ENCODE measurements around the gene NCBP2. TPM values are rescaled to one million over a fixed set of nuclear protein-coding genes. Genes with fewer than 3 reads are reported as not detected.
A peak's percentile ranks its signal among the peaks of the same experiment; 100 is the strongest.

The NCBP2 gene
- total RNA-seq, 1 donor from 2014 or later = 55.1 TPM

GRCh38 chr3:196942915-196943277 lies 568 bp upstream of the NCBP2 start:
- Histone ChIP-seq H3K36me3 (peaks cover 23% of the 10 kb centered on the region), H3K27me3 (ENCODE audit: low read depth) (no peaks in the 10 kb centered on the region), H3K4me1 (peaks cover 26% of the 10 kb centered on the region), H3K27ac (peak overlapping the region; percentile 98), H3K4me3 (peak overlapping the region; percentile 98), H3K9me3 (no peaks in the 10 kb centered on the region)
- intact Hi-C loops (cut with DNase I) = no loop called here
- DNase-seq (no peak), ATAC-seq (peak; percentile 14 to 29)
- no peak for TF ChIP-seq CTCF (IDR thresholded peaks at IDR 0.05)

GRCh38 chr3:196941729-196942225 lies 551 bp downstream of the NCBP2 start:
- Histone ChIP-seq H3K4me1 (peaks cover 26% of the 10 kb centered on the region), H3K27me3 (ENCODE audit: low read depth) (no peaks in the 10 kb centered on the region), H3K36me3 (peaks cover 35% of the 10 kb centered on the region), H3K27ac (peak overlapping the region; percentile 98), H3K4me3 (peak overlapping the region; percentile 98), H3K9me3 (no peaks in the 10 kb centered on the region)
- intact Hi-C loops (cut with DNase I) = no loop called here
- peak; percentile 71 for DNase-seq
- no peak for TF ChIP-seq CTCF (IDR thresholded peaks at IDR 0.05)
- ATAC-seq = peak; percentile 67 to 71

GRCh38 chr3:196938576-196938975 lies 3.8 kb downstream of the NCBP2 start:
- Histone ChIP-seq H3K9me3 (no peaks in the 10 kb centered on the region), H3K4me3 (no peak overlapping the region), H3K36me3 (peaks cover 67% of the 10 kb centered on the region), H3K27me3 (ENCODE audit: low read depth) (no peaks in the 10 kb centered on the region), H3K4me1 (peaks cover 22% of the 10 kb centered on the region), H3K27ac (no peak overlapping the region)
- DNase-seq (no peak), ATAC-seq (no peak)
- intact Hi-C loops (cut with DNase I) = no loop called here
- no peak for TF ChIP-seq CTCF (IDR thresholded peaks at IDR 0.05)

GRCh38 chr3:196938124-196938523 lies 4.2 kb downstream of the NCBP2 start:
- Histone ChIP-seq H3K27me3 (ENCODE audit: low read depth) (no peaks in the 10 kb centered on the region), H3K27ac (no peak overlapping the region), H3K36me3 (peaks cover 71% of the 10 kb centered on the region), H3K9me3 (no peaks in the 10 kb centered on the region), H3K4me1 (peaks cover 18% of the 10 kb centered on the region), H3K4me3 (no peak overlapping the region)
- DNase-seq = no peak
- ATAC-seq = no peak
- no peak for TF ChIP-seq CTCF (IDR thresholded peaks at IDR 0.05)
- intact Hi-C loops (cut with DNase I) = no loop called here

- Histone ChIP-seq H3K4me1 (peaks cover 12% of the 10 kb centered on the region), H3K36me3 (peaks cover 88% of the 10 kb centered on the region), H3K9me3 (no peaks in the 10 kb centered on the region), H3K27me3 (ENCODE audit: low read depth) (no peaks in the 10 kb centered on the region), H3K27ac (no peak overlapping the region), H3K4me3 (no peak overlapping the region)
- no peak for ATAC-seq
- TF ChIP-seq CTCF (IDR thresholded peaks at IDR 0.05) = no peak
- no peak for DNase-seq
- intact Hi-C loops (cut with DNase I) = no loop called here
These were observed 6.0 kb downstream of the NCBP2 start for GRCh38 chr3:196936288-196936687.

- DNase-seq (no peak), ATAC-seq (no peak)
- no peaks in the 10 kb centered on the region for H3K4me1 ChIP-seq
- TF ChIP-seq CTCF (IDR thresholded peaks at IDR 0.05) = no peak
- no peak overlapping the region for H3K4me3 ChIP-seq
- H3K27ac ChIP-seq = no peak overlapping the region
- H3K9me3 ChIP-seq = no peaks in the 10 kb centered on the region
- intact Hi-C loops (cut with DNase I) = no loop called here
- H3K36me3 ChIP-seq = peaks cover 99% of the 10 kb centered on the region
- H3K27me3 ChIP-seq (ENCODE audit: low read depth) = no peaks in the 10 kb centered on the region
These were observed 9.7 kb downstream of the NCBP2 start for GRCh38 chr3:196932600-196932999.

All from lower lobe of right lung (tissue), 2 donors.